HL-60 (cell line): Measurements from ENCODE around the gene ANK3.

ENCODE experiments used
- DNase-seq, 2 experiments: peaks; one replicate each; pipeline ENCODE4 v3.0.0-alpha.2; 2010 to 2020; ENCODE audit warnings: low read depth in 1 of 2, low spot score in 1 of 2
- H3K27ac ChIP-seq: fragments of 250-450 bp; sonication (Bioruptor Pico); replicated peaks from 2 replicates; pipeline ENCODE4 v1.5.1; 2020; ENCODE audit warnings: mild to moderate bottlenecking, moderate library complexity
- H3K27me3 ChIP-seq: fragments of 250-450 bp; sonication (Bioruptor Pico); 2 replicates; pipeline ENCODE4 v1.5.1; 2021; ENCODE audit warnings: mild to moderate bottlenecking, moderate library complexity; ENCODE audit not compliant: insufficient read depth, poor library complexity, severe bottlenecking
- H3K4me3 ChIP-seq: replicated peaks from 2 replicates; pipeline ENCODE4 v1.5.1; 2011; ENCODE audit warnings: mild to moderate bottlenecking, control low read depth, low read length; ENCODE audit not compliant: insufficient read depth
- GABPA ChIP-seq: IDR thresholded peaks from 2 replicates; pipeline ENCODE4 v1.6.1; 2012; ENCODE audit warnings: low read depth
- POLR2AphosphoS5 ChIP-seq: IDR thresholded peaks from 2 replicates; pipeline ENCODE4 v1.6.1; 2012; ENCODE audit warnings: low read depth
- SPI1 ChIP-seq: IDR thresholded peaks from 2 replicates; pipeline ENCODE4 v1.6.1; 2012; ENCODE audit warnings: low read depth, mild to moderate bottlenecking, borderline replicate concordance
- TF ChIP-seq, protein P1 (sequence below): IDR thresholded peaks from one replicate; pipeline ENCODE4 v1.5.1; 2011; ENCODE audit warnings: low read length, control low read depth, inconsistent platforms; ENCODE audit not compliant: insufficient read depth
- TF ChIP-seq, protein P2 (sequence below): IDR thresholded peaks from 2 replicates; pipeline ENCODE4 v1.6.1; 2012; ENCODE audit warnings: low read depth; ENCODE audit not compliant: insufficient replicate concordance

ANK3 gene

DNA sequence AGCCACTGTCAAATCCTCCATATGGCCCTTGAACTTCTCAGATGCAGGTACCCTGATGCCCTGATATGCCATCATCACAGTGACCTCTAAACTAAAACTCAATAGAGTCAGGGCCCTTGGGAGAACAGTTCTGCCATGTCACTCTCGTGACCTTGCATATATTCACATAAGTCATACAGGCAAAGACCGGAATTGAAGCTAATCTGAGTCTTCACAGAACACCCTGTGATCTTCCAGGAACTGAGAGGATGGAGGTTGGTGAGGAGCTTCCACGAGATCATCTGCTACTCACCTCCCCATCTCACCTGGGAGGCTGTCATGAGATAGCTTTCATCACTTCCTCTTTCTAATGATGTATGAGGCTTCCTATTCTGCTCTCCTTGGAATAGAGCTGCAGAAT is 254.7 kb downstream of the ANK3 start:
- Histone ChIP-seq H3K27me3 (no peaks in the 10 kb centered on the region), H3K27ac (no peak overlapping the region), H3K4me3 (no peak overlapping the region)
- TF ChIP-seq SPI1 = peak; percentile 61
- TF ChIP-seq, protein P1, sequence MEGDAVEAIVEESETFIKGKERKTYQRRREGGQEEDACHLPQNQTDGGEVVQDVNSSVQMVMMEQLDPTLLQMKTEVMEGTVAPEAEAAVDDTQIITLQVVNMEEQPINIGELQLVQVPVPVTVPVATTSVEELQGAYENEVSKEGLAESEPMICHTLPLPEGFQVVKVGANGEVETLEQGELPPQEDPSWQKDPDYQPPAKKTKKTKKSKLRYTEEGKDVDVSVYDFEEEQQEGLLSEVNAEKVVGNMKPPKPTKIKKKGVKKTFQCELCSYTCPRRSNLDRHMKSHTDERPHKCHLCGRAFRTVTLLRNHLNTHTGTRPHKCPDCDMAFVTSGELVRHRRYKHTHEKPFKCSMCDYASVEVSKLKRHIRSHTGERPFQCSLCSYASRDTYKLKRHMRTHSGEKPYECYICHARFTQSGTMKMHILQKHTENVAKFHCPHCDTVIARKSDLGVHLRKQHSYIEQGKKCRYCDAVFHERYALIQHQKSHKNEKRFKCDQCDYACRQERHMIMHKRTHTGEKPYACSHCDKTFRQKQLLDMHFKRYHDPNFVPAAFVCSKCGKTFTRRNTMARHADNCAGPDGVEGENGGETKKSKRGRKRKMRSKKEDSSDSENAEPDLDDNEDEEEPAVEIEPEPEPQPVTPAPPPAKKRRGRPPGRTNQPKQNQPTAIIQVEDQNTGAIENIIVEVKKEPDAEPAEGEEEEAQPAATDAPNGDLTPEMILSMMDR = no peak
- no peak for DNase-seq

DNA sequence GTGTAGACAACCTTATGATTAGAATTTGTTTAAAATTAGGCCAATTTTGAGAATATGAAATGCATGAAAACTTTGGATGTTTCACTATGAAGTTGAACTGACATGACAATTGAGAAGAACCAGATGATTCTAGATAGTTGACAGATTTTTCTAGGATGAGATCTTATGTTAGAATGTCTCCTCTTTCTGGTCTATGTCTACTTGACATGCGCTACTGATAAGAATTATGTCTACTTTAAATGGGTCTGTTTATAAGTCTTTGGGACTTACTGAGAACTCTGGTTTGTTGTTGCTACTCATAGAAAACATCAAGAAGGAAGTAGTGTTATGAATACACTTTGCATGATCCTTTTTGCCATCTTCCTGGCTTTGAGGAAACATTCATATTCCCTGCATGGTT is 255.1 kb downstream of the ANK3 start:
- DNase-seq = no peak
- Histone ChIP-seq H3K27me3 (no peaks in the 10 kb centered on the region), H3K27ac (no peak overlapping the region), H3K4me3 (no peak overlapping the region)
- TF ChIP-seq, protein P1 = no peak
- TF ChIP-seq POLR2AphosphoS5 = no peak
- TF ChIP-seq, protein P2, sequence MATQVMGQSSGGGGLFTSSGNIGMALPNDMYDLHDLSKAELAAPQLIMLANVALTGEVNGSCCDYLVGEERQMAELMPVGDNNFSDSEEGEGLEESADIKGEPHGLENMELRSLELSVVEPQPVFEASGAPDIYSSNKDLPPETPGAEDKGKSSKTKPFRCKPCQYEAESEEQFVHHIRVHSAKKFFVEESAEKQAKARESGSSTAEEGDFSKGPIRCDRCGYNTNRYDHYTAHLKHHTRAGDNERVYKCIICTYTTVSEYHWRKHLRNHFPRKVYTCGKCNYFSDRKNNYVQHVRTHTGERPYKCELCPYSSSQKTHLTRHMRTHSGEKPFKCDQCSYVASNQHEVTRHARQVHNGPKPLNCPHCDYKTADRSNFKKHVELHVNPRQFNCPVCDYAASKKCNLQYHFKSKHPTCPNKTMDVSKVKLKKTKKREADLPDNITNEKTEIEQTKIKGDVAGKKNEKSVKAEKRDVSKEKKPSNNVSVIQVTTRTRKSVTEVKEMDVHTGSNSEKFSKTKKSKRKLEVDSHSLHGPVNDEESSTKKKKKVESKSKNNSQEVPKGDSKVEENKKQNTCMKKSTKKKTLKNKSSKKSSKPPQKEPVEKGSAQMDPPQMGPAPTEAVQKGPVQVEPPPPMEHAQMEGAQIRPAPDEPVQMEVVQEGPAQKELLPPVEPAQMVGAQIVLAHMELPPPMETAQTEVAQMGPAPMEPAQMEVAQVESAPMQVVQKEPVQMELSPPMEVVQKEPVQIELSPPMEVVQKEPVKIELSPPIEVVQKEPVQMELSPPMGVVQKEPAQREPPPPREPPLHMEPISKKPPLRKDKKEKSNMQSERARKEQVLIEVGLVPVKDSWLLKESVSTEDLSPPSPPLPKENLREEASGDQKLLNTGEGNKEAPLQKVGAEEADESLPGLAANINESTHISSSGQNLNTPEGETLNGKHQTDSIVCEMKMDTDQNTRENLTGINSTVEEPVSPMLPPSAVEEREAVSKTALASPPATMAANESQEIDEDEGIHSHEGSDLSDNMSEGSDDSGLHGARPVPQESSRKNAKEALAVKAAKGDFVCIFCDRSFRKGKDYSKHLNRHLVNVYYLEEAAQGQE = no peak
- TF ChIP-seq SPI1 = no peak
- TF ChIP-seq GABPA = no peak

DNA sequence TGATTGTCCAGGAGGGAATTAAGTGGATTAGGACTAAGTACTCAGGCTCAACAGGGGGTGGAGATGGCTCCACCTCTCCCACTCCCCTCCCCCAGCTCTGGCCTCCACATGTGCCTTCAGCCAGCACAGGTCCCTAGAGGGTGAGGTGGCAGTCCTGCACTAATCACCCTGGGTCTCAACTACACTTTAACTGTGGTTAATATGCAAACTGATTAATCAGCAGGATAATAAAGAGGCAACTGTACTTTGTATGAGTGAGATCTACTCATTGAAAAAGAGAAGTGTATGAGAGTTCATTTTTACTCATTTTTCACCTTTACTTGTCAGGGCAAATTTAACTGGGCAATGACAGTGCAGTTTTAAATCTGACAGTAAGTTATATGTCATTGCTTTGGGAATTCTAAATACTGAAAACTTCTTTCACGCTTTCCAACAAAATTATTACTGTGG is 259.5 kb downstream of the ANK3 start:
- H3K27ac ChIP-seq = no peak overlapping the region
- TF ChIP-seq POLR2AphosphoS5 (no peak), SPI1 (no peak), GABPA (no peak)
- TF ChIP-seq, protein P2 = no peak
- TF ChIP-seq, protein P1 = no peak
- DNase-seq = no peak

DNA sequence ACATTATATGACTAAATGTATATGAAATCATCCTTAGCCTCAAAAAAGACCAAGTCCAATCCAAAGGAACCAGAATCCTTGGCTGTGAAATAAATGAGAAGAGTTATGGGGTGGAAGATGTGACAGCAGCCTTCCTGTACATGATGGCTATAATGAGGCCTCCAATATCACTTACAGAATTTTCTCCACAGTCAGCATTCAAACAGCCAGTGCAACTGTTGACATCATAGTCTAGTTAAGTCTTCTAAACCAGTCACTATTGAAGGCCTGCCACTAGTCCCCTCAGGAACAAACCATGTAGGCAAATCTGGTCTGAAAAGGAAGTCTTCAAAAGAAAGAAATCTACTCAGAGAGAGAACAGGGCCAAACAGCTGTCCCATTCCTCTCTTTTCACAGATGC is 263.8 kb downstream of the ANK3 start:
- H3K4me3 ChIP-seq = no peak overlapping the region
- TF ChIP-seq, protein P2 = no peak
- TF ChIP-seq GABPA (no peak), POLR2AphosphoS5 (no peak), SPI1 (no peak)
- TF ChIP-seq, protein P1 = no peak
- H3K27ac ChIP-seq = no peak overlapping the region
- DNase-seq = no peak
- H3K27me3 ChIP-seq = no peaks in the 10 kb centered on the region

More for the DNA sequence above, 259.5 kb downstream of the ANK3 start:
- H3K27me3 ChIP-seq = no peaks in the 10 kb centered on the region
- no peak overlapping the region for H3K4me3 ChIP-seq
